HCT116 (cell line): ENCODE data around the gene SSTR5. TPM values are rescaled to one million over a fixed set of nuclear protein-coding genes. Genes with fewer than 3 reads are reported as not detected.

Experiments
- ATAC-seq: fragments of 200-7000 bp; cut with Tn5 transposase; 2 replicates; pipeline ENCODE4 v1.9.1; 2020; ENCODE audit warnings: mild to moderate bottlenecking, moderate library complexity
- BruUV-seq: library from RNA; stranded (reverse); fragments of 400-500 nt; replicated peaks from 2 replicates; lab custom pipeline; 2021; lab: Mats Ljungman, UMichigan
- CTCF ChIA-PET: fragments of 300-600 bp; sonication (Branson Sonifier 250); formaldehyde crosslinking; loops from one replicate; lab custom pipeline; 2021; ENCODE audit warnings: antibody characterized with exemption; lab: Charles Lee
- POLR2A ChIA-PET: fragments of 300-600, 350-600 bp; sonication (Branson Sonifier 250); formaldehyde crosslinking; loops from one replicate; lab custom pipeline; 2021; ENCODE audit warnings: antibody characterized with exemption; lab: Charles Lee
- RAD21 ChIA-PET, 2 experiments: fragments of 300-600 bp; sonication (Branson Sonifier 250); formaldehyde crosslinking; loops; one replicate each; lab custom pipeline; 2023; ENCODE audit warnings: low total read pairs in 2 of 2; ENCODE audit not compliant: uncharacterized antibody in 2 of 2, unreplicated experiment in 2 of 2, low non-redundant PET in 1 of 2; lab: Charles Lee
- DNase-seq: peaks from one replicate; pipeline ENCODE4 v3.0.0-alpha.2; 2010; ENCODE audit warnings: low read depth, low spot score
- H2AFZ ChIP-seq: fragments of 200-600 bp; shearing (Covaris generic), sonication (generic); 2 replicates; pipeline ENCODE4 v1.6.1; 2017; ENCODE audit warnings: low read depth, mixed run types, mixed read lengths, antibody characterized with exemption, low read length; ENCODE audit not compliant: poor library complexity, severe bottlenecking
- H3K27ac ChIP-seq: 2 replicates; pipeline ENCODE4 v1.5.1; 2012; ENCODE audit warnings: low read depth, low read length
- H3K27me3 ChIP-seq: fragments of 200-600 bp; sonication (generic); 2 replicates; pipeline ENCODE4 v1.6.1; 2016; ENCODE audit warnings: mixed run types, low read length, mixed read lengths; ENCODE audit not compliant: insufficient read depth
- H3K36me3 ChIP-seq, 2 experiments: fragments of 200-500 bp in 1 of 2; fragments of 200-600 bp in 1 of 2; sonication (Bioruptor generic) in 1 of 2; sonication (generic) in 1 of 2; 2 replicates each; pipeline versions ENCODE4 v1.5.1 to v1.6.1; 2014 to 2016; ENCODE audit warnings: low read length in 2 of 2, inconsistent platforms in 1 of 2, mixed read lengths in 1 of 2, mixed run types in 1 of 2; ENCODE audit not compliant: insufficient read depth in 2 of 2, control insufficient read depth in 1 of 2
- H3K4me1 ChIP-seq, 2 experiments: fragments of 200-600 bp in 1 of 2; sonication (generic) in 1 of 2; 2 replicates each; pipeline versions ENCODE4 v1.5.1 to v1.6.1; 2012 to 2017; ENCODE audit warnings: low read length in 2 of 2, inconsistent platforms in 1 of 2, mild to moderate bottlenecking in 1 of 2, mixed read lengths in 1 of 2, mixed run types in 1 of 2, moderate library complexity in 1 of 2; ENCODE audit not compliant: insufficient read depth in 2 of 2, control insufficient read depth in 1 of 2
- H3K4me2 ChIP-seq: fragments of 200-600 bp; sonication (generic); 2 replicates; pipeline ENCODE4 v1.6.1; 2017; ENCODE audit warnings: mixed run types, low read length, mixed read lengths
- H3K4me3 ChIP-seq, 2 experiments: fragments of 200-600 bp in 1 of 2; sonication (generic) in 1 of 2; replicated peaks in 1 of 2; 2 replicates each; pipeline ENCODE4 v1.5.1; 2011 to 2016; ENCODE audit warnings: low read length in 2 of 2, control low read depth in 1 of 2, low read depth in 1 of 2, mild to moderate bottlenecking in 1 of 2, mixed read lengths in 1 of 2, mixed run types in 1 of 2
- H3K79me2 ChIP-seq: fragments of 200-600 bp; sonication (generic); 2 replicates; pipeline ENCODE4 v1.6.1; 2017; ENCODE audit warnings: mild to moderate bottlenecking, mixed run types, low read length, moderate library complexity, mixed read lengths; ENCODE audit not compliant: insufficient read depth
- H3K9ac ChIP-seq: fragments of 200-600 bp; sonication (generic); 2 replicates; pipeline ENCODE4 v1.6.1; 2016; ENCODE audit warnings: low read length, mixed read lengths
- H3K9me2 ChIP-seq: fragments of 200-600 bp; sonication (generic), shearing (Covaris generic); 2 replicates; pipeline ENCODE4 v1.6.1; 2017; ENCODE audit warnings: mixed run types, mild to moderate bottlenecking, moderate library complexity; ENCODE audit not compliant: insufficient read depth
- H3K9me3 ChIP-seq, 2 experiments: fragments of 200-500 bp in 1 of 2; fragments of 200-600 bp in 1 of 2; sonication (Bioruptor generic) in 1 of 2; sonication (generic) in 1 of 2; 2 replicates each; pipeline ENCODE4 v1.6.1; 2014 to 2017; ENCODE audit warnings: low read length in 2 of 2, mixed read lengths in 2 of 2, inconsistent platforms in 1 of 2, low read depth in 1 of 2, mild to moderate bottlenecking in 1 of 2, mixed run types in 1 of 2, moderate library complexity in 1 of 2; ENCODE audit not compliant: control insufficient read depth in 1 of 2, insufficient read depth in 1 of 2
- H4K20me1 ChIP-seq: fragments of 200-600 bp; sonication (generic), shearing (Covaris generic); 2 replicates; pipeline ENCODE4 v1.6.1; 2017; ENCODE audit warnings: mixed run types, mild to moderate bottlenecking, moderate library complexity; ENCODE audit not compliant: insufficient read depth
- FOSL1 ChIP-seq: IDR thresholded peaks from 2 replicates; pipeline ENCODE4 v1.6.1; 2012; ENCODE audit warnings: low read depth
- POLR2A ChIP-seq: IDR thresholded peaks from 2 replicates; pipeline ENCODE4 v1.7.0; 2011; ENCODE audit warnings: borderline replicate concordance; ENCODE audit not compliant: insufficient read depth, insufficient read length; ENCODE audit errors: extremely low read depth
- ZFX ChIP-seq: fragments of 450-650 bp; IDR thresholded peaks from 2 replicates; pipeline ENCODE4 v1.6.1; 2017
- ZNF274 ChIP-seq: fragments of 200-500 bp; sonication (Bioruptor generic); IDR thresholded peaks from 2 replicates; pipeline ENCODE4 v1.6.1; 2014; ENCODE audit warnings: mild to moderate bottlenecking, low read depth, low read length, inconsistent platforms
- intact Hi-C: fragments of 100-400 bp; cut with micrococcal nuclease; formaldehyde crosslinking; loops from 2 replicates; pipeline ENCODE4 v1.10.0; 2022
- total RNA-seq: library from RNA; stranded (reverse); gene quantifications from one replicate; pipeline ENCODE4 v1.2.1, GENCODE V29; 2021; ENCODE audit not compliant: unreplicated experiment
- TF ChIP-seq, protein P1 (sequence below): IDR thresholded peaks from 2 replicates; pipeline ENCODE4 v1.6.1; 2011; ENCODE audit warnings: mild to moderate bottlenecking, low read length, moderate library complexity; ENCODE audit not compliant: insufficient replicate concordance; ENCODE audit errors: extremely low read depth
- TF ChIP-seq, protein P2 (sequence below): IDR thresholded peaks from 2 replicates; pipeline ENCODE4 v1.6.1; 2012
- TF ChIP-seq, protein P3 (sequence below), 3 experiments: fragments of 200-600 bp in 1 of 3; sonication (generic) in 1 of 3; IDR thresholded peaks in 2 of 3; conservative IDR thresholded peaks in 1 of 3; 2 replicates each; pipeline ENCODE4 v1.5.1; 2012 to 2017; ENCODE audit warnings: low read depth in 2 of 3, low read length in 2 of 3, antibody characterized with exemption in 1 of 3, borderline replicate concordance in 1 of 3, control low read depth in 1 of 3, mild to moderate bottlenecking in 1 of 3, mixed read lengths in 1 of 3, mixed run types in 1 of 3, moderate library complexity in 1 of 3; ENCODE audit not compliant: insufficient read depth in 1 of 3

The SSTR5 gene
- total RNA-seq, 1 experiment from 2014 or later = 7.2 TPM

DNA sequence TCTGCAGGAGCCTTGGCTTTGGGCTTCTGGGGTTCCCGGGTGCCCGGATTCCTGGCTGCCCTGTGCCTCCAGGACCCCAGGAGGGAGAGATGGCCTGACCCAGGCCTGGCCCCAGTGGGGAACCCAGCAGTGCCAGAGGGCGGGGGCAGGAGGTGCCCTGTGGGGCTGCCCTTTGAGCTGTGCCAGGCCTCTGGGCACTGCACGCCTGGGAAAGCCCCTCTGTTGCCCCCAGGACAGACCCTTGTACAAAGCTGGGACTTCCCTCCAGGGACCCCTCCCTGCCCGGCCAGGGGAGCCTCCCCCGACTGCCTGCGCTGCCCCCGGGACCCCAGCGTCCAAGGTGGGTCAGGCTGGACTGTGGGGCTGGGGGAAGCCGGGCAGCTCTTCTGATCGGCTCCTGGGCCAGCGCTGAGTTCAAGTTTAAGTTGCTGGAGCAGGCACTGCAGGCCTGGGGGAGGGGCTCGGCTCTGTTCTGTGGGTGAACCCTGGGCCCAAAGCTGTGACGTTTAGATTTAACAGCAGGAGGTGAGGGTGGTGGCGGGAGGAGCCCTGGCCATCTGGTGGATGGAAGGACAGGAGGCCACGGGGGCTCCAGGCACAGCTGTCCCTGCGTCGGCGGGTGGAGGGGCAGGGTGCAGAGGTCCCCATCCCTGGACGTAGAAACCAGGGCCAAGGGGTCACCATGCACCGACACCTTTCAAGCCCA is 51.1 kb downstream of the SSTR5 start:
- H3K4me1 ChIP-seq = peaks cover 12 to 13% of the 10 kb centered on the region in 2 experiments; a peak in 3 of 4 replicates
- H3K27me3 ChIP-seq = no peaks in the 10 kb centered on the region
- CTCF ChIA-PET = interaction anchor here (0.6 kb wide), 1 partner anchor 21 kb away, joined by 3 read pairs; no protein-coding TSS in a partner anchor
- no peaks in the 10 kb centered on the region for H4K20me1 ChIP-seq
- no peak overlapping the region for H3K4me3 ChIP-seq
- H3K36me3 ChIP-seq = no peaks in the 10 kb centered on the region
- intact Hi-C loops = no loop called here
- no peak for TF ChIP-seq FOSL1
- TF ChIP-seq POLR2A = no peak
- no peak for TF ChIP-seq ZNF274
- TF ChIP-seq, protein P1, sequence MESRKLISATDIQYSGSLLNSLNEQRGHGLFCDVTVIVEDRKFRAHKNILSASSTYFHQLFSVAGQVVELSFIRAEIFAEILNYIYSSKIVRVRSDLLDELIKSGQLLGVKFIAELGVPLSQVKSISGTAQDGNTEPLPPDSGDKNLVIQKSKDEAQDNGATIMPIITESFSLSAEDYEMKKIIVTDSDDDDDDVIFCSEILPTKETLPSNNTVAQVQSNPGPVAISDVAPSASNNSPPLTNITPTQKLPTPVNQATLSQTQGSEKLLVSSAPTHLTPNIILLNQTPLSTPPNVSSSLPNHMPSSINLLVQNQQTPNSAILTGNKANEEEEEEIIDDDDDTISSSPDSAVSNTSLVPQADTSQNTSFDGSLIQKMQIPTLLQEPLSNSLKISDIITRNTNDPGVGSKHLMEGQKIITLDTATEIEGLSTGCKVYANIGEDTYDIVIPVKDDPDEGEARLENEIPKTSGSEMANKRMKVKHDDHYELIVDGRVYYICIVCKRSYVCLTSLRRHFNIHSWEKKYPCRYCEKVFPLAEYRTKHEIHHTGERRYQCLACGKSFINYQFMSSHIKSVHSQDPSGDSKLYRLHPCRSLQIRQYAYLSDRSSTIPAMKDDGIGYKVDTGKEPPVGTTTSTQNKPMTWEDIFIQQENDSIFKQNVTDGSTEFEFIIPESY = no peak
- TF ChIP-seq, protein P2, sequence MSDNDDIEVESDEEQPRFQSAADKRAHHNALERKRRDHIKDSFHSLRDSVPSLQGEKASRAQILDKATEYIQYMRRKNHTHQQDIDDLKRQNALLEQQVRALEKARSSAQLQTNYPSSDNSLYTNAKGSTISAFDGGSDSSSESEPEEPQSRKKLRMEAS = no peak
- no peak for TF ChIP-seq ZFX
- TF ChIP-seq, protein P3, sequence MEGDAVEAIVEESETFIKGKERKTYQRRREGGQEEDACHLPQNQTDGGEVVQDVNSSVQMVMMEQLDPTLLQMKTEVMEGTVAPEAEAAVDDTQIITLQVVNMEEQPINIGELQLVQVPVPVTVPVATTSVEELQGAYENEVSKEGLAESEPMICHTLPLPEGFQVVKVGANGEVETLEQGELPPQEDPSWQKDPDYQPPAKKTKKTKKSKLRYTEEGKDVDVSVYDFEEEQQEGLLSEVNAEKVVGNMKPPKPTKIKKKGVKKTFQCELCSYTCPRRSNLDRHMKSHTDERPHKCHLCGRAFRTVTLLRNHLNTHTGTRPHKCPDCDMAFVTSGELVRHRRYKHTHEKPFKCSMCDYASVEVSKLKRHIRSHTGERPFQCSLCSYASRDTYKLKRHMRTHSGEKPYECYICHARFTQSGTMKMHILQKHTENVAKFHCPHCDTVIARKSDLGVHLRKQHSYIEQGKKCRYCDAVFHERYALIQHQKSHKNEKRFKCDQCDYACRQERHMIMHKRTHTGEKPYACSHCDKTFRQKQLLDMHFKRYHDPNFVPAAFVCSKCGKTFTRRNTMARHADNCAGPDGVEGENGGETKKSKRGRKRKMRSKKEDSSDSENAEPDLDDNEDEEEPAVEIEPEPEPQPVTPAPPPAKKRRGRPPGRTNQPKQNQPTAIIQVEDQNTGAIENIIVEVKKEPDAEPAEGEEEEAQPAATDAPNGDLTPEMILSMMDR (IDR thresholded peaks at IDR 0.05 in 2 of 3, conservative IDR thresholded peaks at IDR 0.05 in 1 of 3; ENCODE audit: borderline replicate concordance in 1 of 3, insufficient read depth in 1 of 3, low read depth in 2 of 3, low read length in 2 of 3) = no peak
- TF ChIP-seq, all 23 proteins: peak for 0
- Histone ChIP-seq H3K9ac (no peak overlapping the region), H3K9me2 (no peaks in the 10 kb centered on the region), H3K4me2 (no peak overlapping the region), H3K27ac (no peak overlapping the region; the same call in 1 of the 2 replicates), H3K9me3 (no peaks in the 10 kb centered on the region), H3K79me2 (no peaks in the 10 kb centered on the region), H2AFZ (no peak overlapping the region)
- POLR2A ChIA-PET = no interaction called here
- no TSS peak for BruUV-seq
- ATAC-seq (no peak), DNase-seq (no peak)
- RAD21 ChIA-PET = no interaction called here
